ENCODE measurements around the gene SSH2. TPM values are rescaled to one million over a fixed set of nuclear protein-coding genes. Genes with fewer than 3 reads are reported as not detected.
A peak's percentile ranks its signal among the peaks of the same experiment; 100 is the strongest.

SSH2 gene
- total RNA-seq, 1 donor from 2014 or later, result 17.3 TPM

- ATAC-seq, result no peak
These were observed 332.5 kb downstream of the SSH2 start for GRCh38 chr17:29597361-29598172.

GRCh38 chr17:29596811-29597210, 333.2 kb downstream of the SSH2 start:
- ATAC-seq, result no peak

GRCh38 chr17:29595943-29596774, 333.9 kb downstream of the SSH2 start:
- ATAC-seq, result no peak

- ATAC-seq, result no peak
These were observed 334.7 kb downstream of the SSH2 start for GRCh38 chr17:29595107-29595942.

- ATAC-seq, result no peak
These were observed 335.4 kb downstream of the SSH2 start for GRCh38 chr17:29594519-29595090.

- ATAC-seq, result no peak
These were observed 336.2 kb downstream of the SSH2 start for GRCh38 chr17:29593591-29594518.

GRCh38 chr17:29592850-29593551, 337.0 kb downstream of the SSH2 start, which contains the start of gene ANKRD13B:
Gene ANKRD13B, plus strand, starts transcription at chr17:29593132. Its CDS starts 490 bp downstream, at chr17:29593622.
- ATAC-seq, result no peak

GRCh38 chr17:29591737-29592608, 338.1 kb downstream of the SSH2 start:
- peak; percentile 63 for ATAC-seq

- peak; percentile 10 for ATAC-seq
These were observed 338.8 kb downstream of the SSH2 start for GRCh38 chr17:29591146-29591736.

GRCh38 chr17:29590411-29591145, 339.4 kb downstream of the SSH2 start:
- ATAC-seq, result no peak

GRCh38 chr17:29589524-29590410, 340.3 kb downstream of the SSH2 start, which contains the start of gene GIT1:
Gene GIT1, minus strand, starts transcription at chr17:29589648. Its CDS starts 270 bp downstream, at chr17:29589378.
- peak; percentile 79 for ATAC-seq

- no peak for ATAC-seq
These were observed 341.2 kb downstream of the SSH2 start for GRCh38 chr17:29588562-29589411.

GRCh38 chr17:29588017-29588561, 341.9 kb downstream of the SSH2 start:
- no peak for ATAC-seq

GRCh38 chr17:29587591-29587990, 342.4 kb downstream of the SSH2 start:
- no peak for ATAC-seq

GRCh38 chr17:29586676-29587469, 343.2 kb downstream of the SSH2 start:
- no peak for ATAC-seq
